Hepatocyte (in vitro differentiated cells): ENCODE data around the gene MDGA2. TPM values are rescaled to one million over a fixed set of nuclear protein-coding genes. Genes with fewer than 3 reads are reported as not detected.

ENCODE experiments used
- DNase-seq: peaks from one replicate; pipeline ENCODE4 v3.0.0-alpha.2; 2016; ENCODE audit warnings: low spot score
- H2AFZ ChIP-seq: fragments of 200-600 bp; sonication (generic); 2 replicates; pipeline ENCODE4 v1.6.0; 2016; ENCODE audit warnings: antibody characterized with exemption, mild to moderate bottlenecking
- H3K27ac ChIP-seq: fragments of 200-600 bp; sonication (generic); 2 replicates; pipeline ENCODE4 v1.5.1; 2016; ENCODE audit warnings: mild to moderate bottlenecking
- H3K27me3 ChIP-seq: fragments of 200-600 bp; sonication (generic); 2 replicates; pipeline ENCODE4 v1.6.1; 2016
- H3K36me3 ChIP-seq: fragments of 200-600 bp; sonication (generic); replicated peaks from 2 replicates; pipeline ENCODE4 v1.5.1; 2016; ENCODE audit warnings: low read depth; ENCODE audit not compliant: insufficient read depth
- H3K4me1 ChIP-seq: fragments of 200-600 bp; sonication (generic); 2 replicates; pipeline ENCODE4 v1.5.1; 2016; ENCODE audit warnings: mild to moderate bottlenecking, moderate library complexity; ENCODE audit not compliant: insufficient read depth
- H3K4me2 ChIP-seq: fragments of 200-600 bp; sonication (generic); 2 replicates; pipeline ENCODE4 v1.6.0; 2016
- H3K4me3 ChIP-seq: fragments of 200-600 bp; sonication (generic); 2 replicates; pipeline ENCODE4 v1.5.1; 2016; ENCODE audit warnings: mild to moderate bottlenecking
- H3K79me2 ChIP-seq: fragments of 200-600 bp; sonication (generic); 2 replicates; pipeline ENCODE4 v1.6.0; 2017; ENCODE audit warnings: mild to moderate bottlenecking
- H3K9me2 ChIP-seq: fragments of 200-600 bp; sonication (generic); replicated peaks from 2 replicates; pipeline ENCODE4 v1.6.0; 2017; ENCODE audit warnings: mild to moderate bottlenecking; ENCODE audit not compliant: insufficient read depth
- H3K9me3 ChIP-seq: fragments of 200-600 bp; sonication (generic); 2 replicates; pipeline ENCODE4 v1.5.1; 2016; ENCODE audit warnings: low read depth, mild to moderate bottlenecking
- H4K20me1 ChIP-seq: fragments of 200-600 bp; sonication (generic); 2 replicates; pipeline ENCODE4 v1.6.0; 2016; ENCODE audit warnings: mild to moderate bottlenecking; ENCODE audit not compliant: insufficient read depth, poor library complexity, severe bottlenecking
- EZH2 ChIP-seq: fragments of 200-600 bp; sonication (generic); IDR thresholded peaks from 2 replicates; pipeline ENCODE4 v1.6.1; 2016; ENCODE audit warnings: antibody characterized with exemption, mild to moderate bottlenecking, borderline replicate concordance
- EZH2phosphoT487 ChIP-seq: fragments of 200-600 bp; sonication (generic); IDR thresholded peaks from one replicate; pipeline ENCODE4 v1.6.1; 2018; ENCODE audit warnings: antibody characterized with exemption, mild to moderate bottlenecking, low read depth, moderate library complexity; ENCODE audit not compliant: unreplicated experiment, severe bottlenecking
- WGBS: methylation state at CpG from one replicate; pipeline ENCODE4 v1.1.6; 2016; ENCODE audit warnings: low lambda C conversion rate; ENCODE audit errors: missing lambda C conversion rate; 5-methylcytosine and 5-hydroxymethylcytosine counted together
- polyA plus RNA-seq: library from polyadenylated mRNA; unstranded; fragments of >200 nt; fragmentation: Nextera tagmentation; extraction: Ambion mirVana; gene quantifications from 2 replicates; pipeline ENCODE4 v1.2.1, GENCODE V29; 2016
- total RNA-seq: library from RNA; depleted of rRNA; stranded (reverse); fragments of >200 nt; gene quantifications from 2 replicates; pipeline ENCODE4 v1.2.3, GENCODE V29; 2014
- TF ChIP-seq, protein P1 (sequence below): fragments of 200-600 bp; sonication (generic); IDR thresholded peaks from 2 replicates; pipeline ENCODE4 v1.5.1; 2016; ENCODE audit warnings: antibody characterized with exemption, mild to moderate bottlenecking; ENCODE audit not compliant: poor library complexity

The MDGA2 gene
- total and polyA plus RNA-seq, 2 experiments from 2014 or later: 0.51 to 0.70 TPM

- 72% methylated on average over 2 of the region's 2 CpGs for WGBS
Measured at GRCh38 chr14:47485421-47485820, 190.0 kb downstream of the MDGA2 start.

DNA sequence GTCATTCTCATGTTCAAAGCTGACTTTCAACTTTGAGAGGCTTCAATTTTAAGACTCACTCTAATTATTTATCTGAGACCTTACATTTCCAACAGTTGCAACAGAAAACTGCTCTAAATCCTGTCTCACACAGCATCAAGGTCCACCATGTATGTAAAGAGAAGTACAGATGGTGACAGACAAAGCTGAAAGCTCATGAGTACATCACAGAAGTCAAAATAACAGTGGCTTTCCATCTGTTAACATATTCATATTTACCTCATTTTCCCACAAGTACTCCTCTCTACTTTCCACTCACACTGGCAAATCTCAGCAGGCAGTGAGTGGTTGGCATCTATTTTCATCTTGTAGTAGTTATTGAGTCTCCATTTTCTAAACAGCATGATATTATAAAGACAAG, 192.0 kb downstream of the MDGA2 start:
- TF ChIP-seq EZH2 (no peak), EZH2phosphoT487 (no peak)
- TF ChIP-seq, protein P1, sequence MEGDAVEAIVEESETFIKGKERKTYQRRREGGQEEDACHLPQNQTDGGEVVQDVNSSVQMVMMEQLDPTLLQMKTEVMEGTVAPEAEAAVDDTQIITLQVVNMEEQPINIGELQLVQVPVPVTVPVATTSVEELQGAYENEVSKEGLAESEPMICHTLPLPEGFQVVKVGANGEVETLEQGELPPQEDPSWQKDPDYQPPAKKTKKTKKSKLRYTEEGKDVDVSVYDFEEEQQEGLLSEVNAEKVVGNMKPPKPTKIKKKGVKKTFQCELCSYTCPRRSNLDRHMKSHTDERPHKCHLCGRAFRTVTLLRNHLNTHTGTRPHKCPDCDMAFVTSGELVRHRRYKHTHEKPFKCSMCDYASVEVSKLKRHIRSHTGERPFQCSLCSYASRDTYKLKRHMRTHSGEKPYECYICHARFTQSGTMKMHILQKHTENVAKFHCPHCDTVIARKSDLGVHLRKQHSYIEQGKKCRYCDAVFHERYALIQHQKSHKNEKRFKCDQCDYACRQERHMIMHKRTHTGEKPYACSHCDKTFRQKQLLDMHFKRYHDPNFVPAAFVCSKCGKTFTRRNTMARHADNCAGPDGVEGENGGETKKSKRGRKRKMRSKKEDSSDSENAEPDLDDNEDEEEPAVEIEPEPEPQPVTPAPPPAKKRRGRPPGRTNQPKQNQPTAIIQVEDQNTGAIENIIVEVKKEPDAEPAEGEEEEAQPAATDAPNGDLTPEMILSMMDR: no peak
- H2AFZ ChIP-seq: no peak overlapping the region
- DNase-seq: no peak
- H3K4me1 ChIP-seq: no peaks in the 10 kb centered on the region
- H3K27ac ChIP-seq: no peak overlapping the region
- no peaks in the 10 kb centered on the region for H3K36me3 ChIP-seq
- H3K4me3 ChIP-seq: no peak overlapping the region
- H3K9me3 ChIP-seq: no peaks in the 10 kb centered on the region
- H3K4me2 ChIP-seq: no peak overlapping the region
- no peaks in the 10 kb centered on the region for H4K20me1 ChIP-seq
- no peaks in the 10 kb centered on the region for H3K9me2 ChIP-seq
- no peaks in the 10 kb centered on the region for H3K27me3 ChIP-seq
- H3K79me2 ChIP-seq: no peaks in the 10 kb centered on the region

More at GRCh38 chr14:47485421-47485820, 190.0 kb downstream of the MDGA2 start:
- no peaks in the 10 kb centered on the region for H3K4me1 ChIP-seq
- H2AFZ ChIP-seq: no peak overlapping the region
- no peak overlapping the region for H3K27ac ChIP-seq
- H3K4me2 ChIP-seq: no peak overlapping the region
- H3K4me3 ChIP-seq: no peak overlapping the region
- no peaks in the 10 kb centered on the region for H3K79me2 ChIP-seq
- TF ChIP-seq EZH2phosphoT487 (no peak), EZH2 (no peak)
- TF ChIP-seq, protein P1: no peak
- no peaks in the 10 kb centered on the region for H4K20me1 ChIP-seq
- H3K36me3 ChIP-seq: no peaks in the 10 kb centered on the region
- H3K27me3 ChIP-seq: no peaks in the 10 kb centered on the region
- H3K9me2 ChIP-seq: no peaks in the 10 kb centered on the region
- DNase-seq: no peak
- no peaks in the 10 kb centered on the region for H3K9me3 ChIP-seq

DNA sequence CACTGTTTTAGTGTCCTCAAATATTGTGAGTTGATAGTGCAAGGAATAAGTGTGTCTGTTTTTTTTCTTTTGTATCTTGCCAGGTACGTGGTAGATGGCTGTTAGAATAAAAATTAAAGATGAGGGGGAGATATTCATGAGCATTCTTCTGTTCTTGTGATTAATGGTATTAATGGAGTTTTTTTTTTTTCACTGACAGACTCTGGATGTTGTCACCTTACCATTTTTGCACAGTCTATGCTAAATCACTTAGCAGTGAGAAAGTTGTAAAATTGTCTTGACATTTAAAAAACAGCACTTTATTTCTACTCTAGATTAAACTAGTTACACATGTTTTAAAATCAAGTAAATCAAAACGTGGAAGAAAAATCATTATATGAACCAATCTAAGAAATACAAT, 204.3 kb downstream of the MDGA2 start:
- Histone ChIP-seq H3K4me3 (no peak overlapping the region), H3K4me1 (no peaks in the 10 kb centered on the region), H2AFZ (no peak overlapping the region), H3K9me2 (no peaks in the 10 kb centered on the region), H3K79me2 (no peaks in the 10 kb centered on the region), H3K27ac (no peak overlapping the region), H3K4me2 (no peak overlapping the region), H4K20me1 (no peaks in the 10 kb centered on the region), H3K36me3 (no peaks in the 10 kb centered on the region), H3K27me3 (no peaks in the 10 kb centered on the region), H3K9me3 (no peaks in the 10 kb centered on the region)
- WGBS: 54% methylated on average over 2 of the region's 2 CpGs
- no peak for DNase-seq
- TF ChIP-seq, protein P1: no peak
- TF ChIP-seq EZH2phosphoT487: no peak

- H3K4me3 ChIP-seq: no peak overlapping the region
- H3K27ac ChIP-seq: no peak overlapping the region
- H3K9me3 ChIP-seq: no peaks in the 10 kb centered on the region
- no peaks in the 10 kb centered on the region for H4K20me1 ChIP-seq
- no peaks in the 10 kb centered on the region for H3K27me3 ChIP-seq
- H3K4me2 ChIP-seq: no peak overlapping the region
- no peaks in the 10 kb centered on the region for H3K79me2 ChIP-seq
- H2AFZ ChIP-seq: no peak overlapping the region
- no peaks in the 10 kb centered on the region for H3K36me3 ChIP-seq
- H3K4me1 ChIP-seq: no peaks in the 10 kb centered on the region
- H3K9me2 ChIP-seq: no peaks in the 10 kb centered on the region
- TF ChIP-seq EZH2phosphoT487: no peak
- no peak for TF ChIP-seq EZH2
- no peak for DNase-seq
Measured at GRCh38 chr14:47466916-47467315, 208.5 kb downstream of the MDGA2 start.
